ENCODE results near the gene DIAPH1. TPM values are rescaled to one million over a fixed set of nuclear protein-coding genes. Genes with fewer than 3 reads are reported as not detected.

Gene DIAPH1
- total RNA-seq, 1 experiment from 2014 or later, result 117 TPM

- Mint-ChIP-seq H3K4me3 (no peak overlapping the region), H3K4me1 (peaks cover 2 to 10% of the 10 kb centered on the region in 2 experiments), H3K27ac (no peak overlapping the region), H3K36me3 (ENCODE audit: insufficient read depth in 1 of 3, low read depth in 3 of 3) (peaks cover 34 to 60% (median 40%) of the 10 kb centered on the region in 3 experiments), H3K27me3 (ENCODE audit: low read depth) (no peaks in the 10 kb centered on the region), H3K9me3 (no peaks in the 10 kb centered on the region)
- Histone ChIP-seq H3T11ph (ENCODE audit: low read length) (no peak overlapping the region), H2BK15ac (ENCODE audit: low read depth, low read length) (no peak overlapping the region), H3K27ac (ENCODE audit: insufficient read length, low read depth, low read length) (no peak overlapping the region), H4K20me1 (ENCODE audit: control insufficient read depth, insufficient read depth, insufficient read length) (no peaks in the 10 kb centered on the region), H4K5ac (ENCODE audit: insufficient read length, low read depth, low read length) (no peak overlapping the region), H3K9ac (ENCODE audit: extremely low read depth, insufficient read length, low read length) (no peak overlapping the region), H2BK5ac (ENCODE audit: insufficient read length, low read length) (no peak overlapping the region), H2BK120ac (ENCODE audit: low read depth, low read length, poor library complexity, severe bottlenecking) (no peak overlapping the region), H3K27me3 (ENCODE audit: insufficient read depth, low read length) (no peaks in the 10 kb centered on the region), H3K14ac (ENCODE audit: insufficient read depth, low read length) (no peak overlapping the region), H3K79me2 (ENCODE audit: insufficient read depth, low read length) (no peaks in the 10 kb centered on the region), H3K18ac (ENCODE audit: insufficient read length, low read depth, low read length) (no peak overlapping the region), H3K9me3 (ENCODE audit: control insufficient read depth, low read depth, low read length) (no peaks in the 10 kb centered on the region), H3K4me2 (ENCODE audit: insufficient read depth, insufficient read length, low read length) (no peak overlapping the region), H2AFZ (ENCODE audit: low read length) (no peak overlapping the region), H2AK5ac (ENCODE audit: insufficient read length, low read length) (no peak overlapping the region), H4K8ac (replicated peaks; ENCODE audit: insufficient read length, low read depth, low read length) (no peak overlapping the region), H4K91ac (ENCODE audit: insufficient read length, low read depth, low read length) (no peak overlapping the region), H3K56ac (ENCODE audit: insufficient read length, low read depth, low read length) (no peak overlapping the region), H3K23ac (ENCODE audit: insufficient read length, low read depth, low read length) (no peak overlapping the region), H3K4ac (ENCODE audit: low read depth, low read length) (no peak overlapping the region), H3K23me2 (ENCODE audit: insufficient read length, low read depth, low read length, poor library complexity, severe bottlenecking) (no peaks in the 10 kb centered on the region), H2BK20ac (ENCODE audit: low read depth, low read length, poor library complexity, severe bottlenecking) (no peak overlapping the region), H3K79me1 (ENCODE audit: insufficient read depth, low read depth, low read length, poor library complexity, severe bottlenecking) (no peaks in the 10 kb centered on the region), H3K4me1 (ENCODE audit: insufficient read depth, low read length) (no peaks in the 10 kb centered on the region), H2BK12ac (ENCODE audit: insufficient read length, low read depth, low read length) (no peak overlapping the region)
- TF ChIP-seq CTCF (conservative IDR thresholded peaks at IDR 0.05), result no peak
- DNase-seq, result no peak
- no CpG with 5 or more reads among the region's 17 CpGs for WGBS (ENCODE audit: extremely low coverage, insufficient read length, low lambda C conversion rate)
These were observed 43.2 kb upstream of the DIAPH1 start for GRCh38 chr5:141662028-141662427.

All from H9 (cell line).